Testis (tissue), 2 donors: ENCODE data around the gene GLI3.

Source experiments
- CTCF ChIP-seq, 3 experiments: fragments of 450-650 bp in 2 of 3; fragments of 200-600 bp in 1 of 3; sonication (generic) in 1 of 3; IDR thresholded peaks; one replicate each; pipeline ENCODE4 v1.5.1; 2016 to 2019; ENCODE audit warnings: antibody characterized with exemption in 3 of 3, mild to moderate bottlenecking in 2 of 3, moderate library complexity in 1 of 3
- POLR2A ChIP-seq: fragments of 450-650 bp; IDR thresholded peaks from one replicate; pipeline ENCODE4 v1.6.1; 2017; ENCODE audit warnings: antibody characterized with exemption, mild to moderate bottlenecking, moderate library complexity

DNA sequence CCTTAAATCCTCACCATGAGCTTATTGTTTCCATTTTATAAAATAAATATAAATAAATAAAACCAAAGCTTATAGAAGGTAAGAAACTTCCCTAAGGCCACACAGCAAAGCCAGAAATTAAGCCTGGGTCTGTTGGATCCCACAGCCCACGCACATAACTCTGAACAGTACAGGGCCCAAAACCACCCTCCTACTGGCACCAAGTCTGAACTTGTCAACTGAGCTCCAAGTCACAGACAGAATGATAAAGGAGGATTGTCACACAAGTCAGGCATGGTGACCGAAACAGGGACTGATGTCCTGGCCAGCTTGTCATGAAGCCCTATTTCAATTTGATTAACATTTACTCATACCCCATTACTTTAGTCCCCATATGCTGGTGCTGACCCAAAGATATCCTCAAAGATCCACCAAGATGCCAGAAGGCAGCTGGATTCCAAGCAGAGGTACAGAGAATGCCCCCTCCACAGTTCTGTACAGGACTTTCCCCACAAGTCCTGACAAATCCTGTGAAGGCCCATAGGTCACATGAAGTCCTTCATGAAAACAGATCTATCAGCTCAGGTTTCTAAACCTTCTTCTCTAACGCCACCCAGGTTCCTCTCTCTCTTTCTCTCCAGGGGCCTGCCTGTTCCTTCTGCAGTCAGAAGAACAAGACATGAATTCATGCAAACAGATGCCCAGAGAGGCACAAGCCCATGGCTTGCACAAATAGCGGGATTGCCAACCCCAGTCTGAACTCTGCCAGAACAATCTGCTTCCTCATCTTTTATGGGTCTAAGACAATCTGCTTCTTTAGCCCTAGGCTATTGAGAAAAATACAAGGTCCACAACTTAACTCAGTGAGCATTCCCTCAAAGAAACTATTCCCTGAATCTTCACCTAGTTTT is 60.9 kb downstream of the GLI3 start:
- TF ChIP-seq POLR2A: no peak
- TF ChIP-seq CTCF (IDR thresholded peaks at IDR 0.05): no peak
